C4-2B (cell line): ENCODE data around the gene OPALIN.

Experiments used
- ZFX ChIP-seq: fragments of 450-650 bp; IDR thresholded peaks from 2 replicates; pipeline ENCODE4 v1.6.1; 2017
- TF ChIP-seq, protein P1 (sequence below): fragments of 450-650 bp; conservative IDR thresholded peaks from 2 replicates; pipeline ENCODE4 v1.5.1; 2017; ENCODE audit warnings: mild to moderate bottlenecking

DNA sequence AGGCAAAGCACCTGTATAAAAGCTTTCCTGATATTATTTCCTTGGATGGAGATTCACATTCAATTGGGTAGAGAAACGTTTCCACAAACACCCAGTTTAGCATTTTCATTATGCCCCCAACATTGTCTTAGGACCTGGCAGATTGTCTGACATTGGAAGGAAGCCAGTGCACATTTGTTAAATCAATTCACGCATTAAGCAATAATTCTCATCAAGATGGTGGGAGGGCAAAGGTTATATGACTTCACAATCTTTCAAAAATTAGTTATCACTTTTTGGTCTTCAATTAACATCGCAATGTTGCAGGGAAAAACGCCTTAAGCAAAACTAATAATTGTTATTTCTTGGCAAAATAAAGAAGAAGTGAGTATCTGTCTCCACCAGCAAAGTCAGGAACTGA lies 16.4 kb downstream of the OPALIN start:
- TF ChIP-seq, protein P1, sequence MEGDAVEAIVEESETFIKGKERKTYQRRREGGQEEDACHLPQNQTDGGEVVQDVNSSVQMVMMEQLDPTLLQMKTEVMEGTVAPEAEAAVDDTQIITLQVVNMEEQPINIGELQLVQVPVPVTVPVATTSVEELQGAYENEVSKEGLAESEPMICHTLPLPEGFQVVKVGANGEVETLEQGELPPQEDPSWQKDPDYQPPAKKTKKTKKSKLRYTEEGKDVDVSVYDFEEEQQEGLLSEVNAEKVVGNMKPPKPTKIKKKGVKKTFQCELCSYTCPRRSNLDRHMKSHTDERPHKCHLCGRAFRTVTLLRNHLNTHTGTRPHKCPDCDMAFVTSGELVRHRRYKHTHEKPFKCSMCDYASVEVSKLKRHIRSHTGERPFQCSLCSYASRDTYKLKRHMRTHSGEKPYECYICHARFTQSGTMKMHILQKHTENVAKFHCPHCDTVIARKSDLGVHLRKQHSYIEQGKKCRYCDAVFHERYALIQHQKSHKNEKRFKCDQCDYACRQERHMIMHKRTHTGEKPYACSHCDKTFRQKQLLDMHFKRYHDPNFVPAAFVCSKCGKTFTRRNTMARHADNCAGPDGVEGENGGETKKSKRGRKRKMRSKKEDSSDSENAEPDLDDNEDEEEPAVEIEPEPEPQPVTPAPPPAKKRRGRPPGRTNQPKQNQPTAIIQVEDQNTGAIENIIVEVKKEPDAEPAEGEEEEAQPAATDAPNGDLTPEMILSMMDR, result no peak
- no peak for TF ChIP-seq ZFX
